Adipocyte (in vitro differentiated cells): ENCODE data around the gene INTS4.
"Not testable (repeated sequence)": the region's sequence is repeated elsewhere in the genome, so short reads cannot be mapped to it uniquely, and the experiment has no call there.

ENCODE experiments used
- DNase-seq: peaks from one replicate; pipeline ENCODE4 v3.0.0-alpha.2; 2015; ENCODE audit warnings: low read depth
- H3K27me3 ChIP-seq: replicated peaks from 2 replicates; pipeline ENCODE4 v1.7.0; 2013; ENCODE audit warnings: mild to moderate bottlenecking, low read length, moderate library complexity; ENCODE audit not compliant: control insufficient read depth, insufficient read depth
- H3K36me3 ChIP-seq: 2 replicates; pipeline ENCODE4 v1.7.0; 2013; ENCODE audit warnings: low read length, mild to moderate bottlenecking, moderate library complexity; ENCODE audit not compliant: control insufficient read depth, insufficient read depth, severe bottlenecking
- H3K4me1 ChIP-seq: 2 replicates; pipeline ENCODE4 v1.7.0; 2013; ENCODE audit warnings: mild to moderate bottlenecking, low read length, moderate library complexity; ENCODE audit not compliant: control insufficient read depth, insufficient read depth
- H3K4me3 ChIP-seq: 2 replicates; pipeline ENCODE4 v1.7.0; 2013; ENCODE audit warnings: mild to moderate bottlenecking, low read length, moderate library complexity
- H3K9ac ChIP-seq: 2 replicates; pipeline ENCODE4 v1.7.0; 2013; ENCODE audit warnings: mild to moderate bottlenecking, low read length, moderate library complexity
- H3K9me3 ChIP-seq: 2 replicates; pipeline ENCODE4 v1.7.0; 2013; ENCODE audit warnings: mild to moderate bottlenecking, low read length, moderate library complexity; ENCODE audit not compliant: control insufficient read depth

Gene INTS4

DNA sequence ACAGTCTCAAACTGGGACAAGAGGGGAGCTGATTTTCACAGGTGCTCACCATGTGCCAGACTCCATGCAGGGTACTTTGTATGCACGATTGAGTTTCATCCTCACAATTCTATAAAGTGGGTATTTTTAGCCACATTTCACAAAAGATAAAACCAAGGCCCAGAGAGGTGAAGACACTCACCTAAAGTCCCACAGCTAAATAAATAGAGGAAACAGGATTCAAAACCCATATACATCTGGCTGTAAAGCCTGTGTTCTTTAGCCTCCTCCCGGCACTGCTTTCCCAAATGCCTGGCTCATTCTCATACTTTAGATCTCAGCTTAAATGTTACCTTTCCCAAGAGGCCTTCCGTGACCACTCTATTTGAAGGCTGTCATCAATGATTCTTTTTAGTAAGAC, 41.8 kb upstream of the INTS4 start:
- no peaks in the 10 kb centered on the region for H3K27me3 ChIP-seq
- H3K9ac ChIP-seq, result no peak overlapping the region
- no peak overlapping the region for H3K4me3 ChIP-seq
- H3K9me3 ChIP-seq, result no peaks in the 10 kb centered on the region
- DNase-seq, result no peak
- peaks cover 21% of the 10 kb centered on the region for H3K4me1 ChIP-seq
- H3K36me3 ChIP-seq, result no peaks in the 10 kb centered on the region

DNA sequence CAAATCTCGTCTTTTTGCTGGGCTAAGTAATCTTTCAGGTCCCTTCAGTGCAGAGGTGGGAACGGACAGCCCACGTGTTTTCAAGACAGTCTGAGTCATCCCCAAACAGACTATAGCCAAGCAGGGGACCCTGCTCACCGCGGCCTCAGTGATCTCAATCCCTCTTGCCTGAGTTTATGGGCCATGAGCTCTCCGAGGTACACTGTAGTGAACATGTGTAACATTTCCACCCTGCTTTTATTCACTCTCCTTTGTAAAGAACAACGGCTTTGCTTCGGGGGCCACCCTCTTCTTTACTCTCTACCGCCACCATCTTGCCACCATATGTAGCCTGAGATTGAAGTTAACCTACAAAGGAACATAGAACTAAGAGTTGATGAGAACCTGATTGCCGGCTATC, 40.2 kb upstream of the INTS4 start:
- H3K27me3 ChIP-seq, result no peaks in the 10 kb centered on the region
- no peak for DNase-seq
- no peak overlapping the region for H3K9ac ChIP-seq
- H3K4me3 ChIP-seq, result no peak overlapping the region
- H3K9me3 ChIP-seq, result no peaks in the 10 kb centered on the region
- H3K4me1 ChIP-seq, result peaks cover 6% of the 10 kb centered on the region
- H3K36me3 ChIP-seq, result no peaks in the 10 kb centered on the region

- Histone ChIP-seq H3K27me3 (no peaks in the 10 kb centered on the region), H3K4me3 (no peak overlapping the region), H3K36me3 (no peaks in the 10 kb centered on the region), H3K9ac (no peak overlapping the region), H3K9me3 (no peaks in the 10 kb centered on the region), H3K4me1 (peaks cover 3% of the 10 kb centered on the region)
- DNase-seq, result no peak
These were observed 38.6 kb upstream of the INTS4 start for GRCh38 chr11:78033040-78033439.

GRCh38 chr11:78032090-78032489, 37.6 kb upstream of the INTS4 start:
- no peak overlapping the region for H3K4me3 ChIP-seq

DNA sequence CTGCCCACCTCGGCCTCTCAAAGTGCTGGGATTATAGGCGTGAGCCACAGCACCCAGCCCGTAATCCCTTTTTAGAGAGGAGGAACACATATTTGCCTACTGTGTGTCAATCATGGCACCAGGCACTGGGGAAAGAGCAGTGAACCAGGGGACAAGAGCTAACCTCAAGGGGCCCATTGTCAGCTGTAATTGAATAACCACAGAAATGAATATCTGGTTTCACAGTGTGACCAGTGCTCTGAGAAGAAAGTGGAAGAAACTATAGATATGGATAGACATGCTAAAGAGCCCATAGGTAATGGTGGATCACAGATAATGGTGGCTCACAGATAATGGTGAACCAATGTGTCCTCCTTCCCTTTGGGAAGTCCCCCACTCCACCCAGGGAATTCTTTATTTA, 37.2 kb upstream of the INTS4 start:
- no peaks in the 10 kb centered on the region for H3K27me3 ChIP-seq
- no peak overlapping the region for H3K9ac ChIP-seq
- no peaks in the 10 kb centered on the region for H3K36me3 ChIP-seq
- no peak overlapping the region for H3K4me3 ChIP-seq
- no peak for DNase-seq
- H3K9me3 ChIP-seq, result no peaks in the 10 kb centered on the region
- no peaks in the 10 kb centered on the region for H3K4me1 ChIP-seq

More at GRCh38 chr11:78032090-78032489, 37.6 kb upstream of the INTS4 start:
- Histone ChIP-seq H3K4me1 (peaks cover under 1% of the 10 kb centered on the region), H3K9me3 (no peaks in the 10 kb centered on the region), H3K36me3 (no peaks in the 10 kb centered on the region), H3K27me3 (no peaks in the 10 kb centered on the region), H3K9ac (no peak overlapping the region)
- no peak for DNase-seq

DNA sequence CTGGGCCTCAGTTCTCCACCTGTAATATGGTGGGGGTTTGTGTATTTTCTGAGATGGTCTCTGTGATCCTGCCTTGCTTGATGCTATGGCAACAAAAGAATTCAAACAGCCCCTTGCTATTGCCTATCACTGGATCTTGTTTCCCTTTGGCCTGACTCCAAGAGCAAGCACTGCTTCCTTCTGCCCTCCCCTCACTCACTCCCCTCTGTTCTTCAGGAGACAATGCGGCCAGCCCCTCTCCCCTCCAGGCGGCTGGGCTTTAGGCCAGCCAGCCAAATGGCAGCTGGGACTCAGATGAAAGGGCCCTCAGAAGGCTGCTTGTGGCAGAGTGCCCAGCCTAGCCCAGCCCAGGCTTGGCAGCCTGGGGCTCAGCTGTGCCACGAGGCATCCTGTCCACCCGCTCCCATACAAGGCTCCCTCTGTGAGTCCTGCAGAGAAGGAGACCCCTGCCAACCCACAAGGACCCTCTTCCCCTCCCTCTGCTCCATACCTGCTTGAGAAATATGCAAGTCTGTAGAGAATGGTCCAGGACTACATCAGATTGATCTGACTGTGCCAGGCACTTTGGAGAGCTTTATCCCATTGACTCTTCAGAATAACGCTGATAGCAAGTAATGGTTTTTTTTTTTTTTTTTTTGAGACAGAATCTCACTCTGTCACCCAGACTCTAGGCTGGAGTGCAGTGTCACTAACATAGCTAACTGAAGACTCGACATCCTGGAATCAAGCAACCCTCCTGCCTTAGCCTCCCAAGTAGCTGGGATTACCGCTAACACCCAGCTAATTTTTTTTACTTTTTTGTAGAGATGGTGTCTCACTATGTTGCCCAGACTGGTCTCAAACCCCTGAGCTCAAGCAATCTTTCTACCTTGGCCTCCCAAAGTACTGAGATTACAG, 36.2 kb upstream of the INTS4 start:
- no peak overlapping the region for H3K4me3 ChIP-seq
- no peaks in the 10 kb centered on the region for H3K27me3 ChIP-seq
- peak; percentile 72 for DNase-seq
- H3K36me3 ChIP-seq, result no peaks in the 10 kb centered on the region
- no peaks in the 10 kb centered on the region for H3K9me3 ChIP-seq
- no peaks in the 10 kb centered on the region for H3K4me1 ChIP-seq
- H3K9ac ChIP-seq, result no peak overlapping the region

GRCh38 chr11:78028423-78028822, 34.0 kb upstream of the INTS4 start:
- H3K4me3 ChIP-seq, H3K9ac ChIP-seq, DNase-seq, H3K4me1 ChIP-seq, H3K36me3 ChIP-seq, H3K27me3 ChIP-seq, H3K9me3 ChIP-seq: not testable (repeated sequence)

GRCh38 chr11:78027759-78028158, 33.3 kb upstream of the INTS4 start:
- H3K4me3 ChIP-seq, result no peak overlapping the region
- H3K36me3 ChIP-seq, result no peaks in the 10 kb centered on the region
- no peak for DNase-seq

DNA sequence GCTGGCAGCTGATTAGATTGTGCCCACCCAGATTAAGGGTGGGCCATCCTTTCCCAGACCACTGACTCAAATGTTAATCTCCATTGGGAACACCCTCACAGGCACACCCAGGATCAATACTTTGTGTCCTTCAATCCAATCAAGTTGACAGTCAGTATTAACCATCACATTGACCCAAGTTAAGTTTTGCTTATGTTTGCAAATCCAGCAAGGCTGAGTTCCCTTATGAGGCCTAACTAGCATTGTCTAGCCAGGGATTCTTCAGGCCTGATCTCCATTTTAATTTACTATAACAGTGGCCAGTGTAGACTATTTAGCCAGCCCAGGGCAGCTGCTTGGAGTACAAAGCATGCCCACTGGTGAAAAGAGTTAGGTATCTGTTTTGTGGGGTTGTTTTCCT, 30.9 kb upstream of the INTS4 start:
- no peak for DNase-seq
- Histone ChIP-seq H3K9me3 (no peaks in the 10 kb centered on the region), H3K4me3 (no peak overlapping the region), H3K27me3 (peaks cover 5% of the 10 kb centered on the region), H3K9ac (no peak overlapping the region), H3K36me3 (no peaks in the 10 kb centered on the region), H3K4me1 (no peaks in the 10 kb centered on the region)

More at GRCh38 chr11:78027759-78028158, 33.3 kb upstream of the INTS4 start:
- no peaks in the 10 kb centered on the region for H3K4me1 ChIP-seq
- H3K27me3 ChIP-seq, result peaks cover 2% of the 10 kb centered on the region
- no peak overlapping the region for H3K9ac ChIP-seq
- no peaks in the 10 kb centered on the region for H3K9me3 ChIP-seq

DNA sequence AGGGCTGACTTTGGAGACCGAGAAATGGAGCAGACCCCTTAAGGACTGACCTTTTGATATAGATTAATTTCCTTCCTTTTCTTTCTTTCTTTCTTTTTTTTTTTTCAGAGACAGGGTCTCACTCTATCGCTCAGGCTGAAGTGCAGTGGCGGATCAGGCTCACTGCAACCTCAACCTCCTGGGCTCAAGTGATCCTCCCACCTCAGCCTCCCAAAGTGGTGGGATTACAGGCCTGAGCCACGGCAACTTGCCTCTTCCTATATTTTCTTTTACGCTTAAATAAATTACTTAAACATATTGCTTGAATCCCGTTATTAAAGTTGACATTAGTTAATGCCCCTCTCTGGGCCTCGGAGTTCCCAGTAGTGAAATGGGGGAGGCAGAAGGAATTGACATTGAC, 29.0 kb upstream of the INTS4 start:
- Histone ChIP-seq H3K9me3 (no peaks in the 10 kb centered on the region), H3K27me3 (peaks cover 5% of the 10 kb centered on the region), H3K36me3 (no peaks in the 10 kb centered on the region), H3K9ac (peak overlapping the region; percentile 61), H3K4me1 (no peaks in the 10 kb centered on the region), H3K4me3 (peak overlapping the region; percentile 75)
- no peak for DNase-seq

- Histone ChIP-seq H3K27me3 (peaks cover 5% of the 10 kb centered on the region), H3K4me1 (no peaks in the 10 kb centered on the region), H3K9me3 (no peaks in the 10 kb centered on the region), H3K36me3 (no peaks in the 10 kb centered on the region), H3K4me3 (peak within 1 kb of the TSS; percentile 75), H3K9ac (peak within 1 kb of the TSS; percentile 61)
- no peak for DNase-seq
These were observed 28.2 kb upstream of the INTS4 start, which contains the start of gene KCTD14 for GRCh38 chr11:78022397-78023396. Gene KCTD14, minus strand, starts transcription at chr11:78023276. Its CDS starts 27 bp downstream, at chr11:78023249.
